Upper lobe of right lung (tissue), 1 donor: Measurements from ENCODE around the gene GLIS1. TPM values are rescaled to one million over a fixed set of nuclear protein-coding genes. Genes with fewer than 3 reads are reported as not detected.

Experiments used
- ATAC-seq: fragments of 200-7000 bp; cut with Tn5 transposase; one replicate; pipeline ENCODE4 v1.9.1; 2020; ENCODE audit warnings: mild to moderate bottlenecking, moderate library complexity
- DNase-seq: peaks from one replicate; pipeline ENCODE4 v3.0.0-alpha.2; 2020
- H3K27ac ChIP-seq: fragments of 200-600 bp; one replicate; pipeline ENCODE4 v1.8.0; 2022
- H3K27me3 ChIP-seq: fragments of 200-600 bp; one replicate; pipeline ENCODE4 v1.8.0; 2022; ENCODE audit warnings: mild to moderate bottlenecking
- H3K36me3 ChIP-seq: fragments of 200-600 bp; one replicate; pipeline ENCODE4 v1.8.0; 2022
- H3K4me1 ChIP-seq: fragments of 200-600 bp; one replicate; pipeline ENCODE4 v1.8.0; 2022
- H3K4me3 ChIP-seq: fragments of 200-600 bp; one replicate; pipeline ENCODE4 v1.8.0; 2022; ENCODE audit warnings: mild to moderate bottlenecking
- H3K9me3 ChIP-seq: fragments of 200-600 bp; one replicate; pipeline ENCODE4 v1.8.0; 2022
- intact Hi-C: fragments of 100-400 bp; cut with DNase I; formaldehyde crosslinking; loops from one replicate; pipeline ENCODE4 v1.11.0; 2022
- total RNA-seq: library from RNA; stranded (reverse); fragmentation: NEBNext Ultra II Directional; extraction: Animal tissue kit (Norgen Biotek cat#: 25700); gene quantifications from one replicate; pipeline ENCODE4 v1.2.1, GENCODE V29; 2021
- TF ChIP-seq, protein P1 (sequence below): fragments of 200-600 bp; IDR thresholded peaks from one replicate; pipeline ENCODE4 v1.8.0; 2022; ENCODE audit warnings: antibody characterized with exemption
- donor health status: DM: no; HTN: yes; CAD: no; lungs with severe emphysema.

The GLIS1 gene
- total RNA-seq, 1 donor from 2014 or later: 0.14 TPM

DNA sequence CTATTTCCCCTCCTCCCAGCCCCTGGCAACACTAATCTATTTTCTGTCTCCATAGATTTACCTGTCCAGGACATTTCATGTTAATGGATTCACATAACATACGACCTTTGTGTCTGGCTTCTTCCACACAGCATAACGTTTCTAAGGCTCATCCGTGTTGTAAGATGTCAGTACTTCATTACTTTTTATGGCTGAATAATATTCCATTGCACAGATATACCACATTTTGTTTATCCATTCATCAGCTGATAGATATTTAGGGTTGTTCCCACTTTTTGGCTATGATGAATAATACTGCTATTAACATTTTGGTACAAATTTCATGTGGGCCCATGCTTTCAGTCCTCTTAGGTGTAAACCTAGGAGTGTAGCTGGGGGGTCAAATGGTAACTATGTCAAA, 38.2 kb downstream of the GLIS1 start:
- ATAC-seq (no peak), DNase-seq (no peak)
- no peaks in the 10 kb centered on the region for H3K36me3 ChIP-seq
- H3K27me3 ChIP-seq: peaks cover 5% of the 10 kb centered on the region
- intact Hi-C loops: no loop called here
- no peaks in the 10 kb centered on the region for H3K9me3 ChIP-seq
- H3K4me1 ChIP-seq: no peaks in the 10 kb centered on the region
- no peak overlapping the region for H3K27ac ChIP-seq
- TF ChIP-seq, protein P1, sequence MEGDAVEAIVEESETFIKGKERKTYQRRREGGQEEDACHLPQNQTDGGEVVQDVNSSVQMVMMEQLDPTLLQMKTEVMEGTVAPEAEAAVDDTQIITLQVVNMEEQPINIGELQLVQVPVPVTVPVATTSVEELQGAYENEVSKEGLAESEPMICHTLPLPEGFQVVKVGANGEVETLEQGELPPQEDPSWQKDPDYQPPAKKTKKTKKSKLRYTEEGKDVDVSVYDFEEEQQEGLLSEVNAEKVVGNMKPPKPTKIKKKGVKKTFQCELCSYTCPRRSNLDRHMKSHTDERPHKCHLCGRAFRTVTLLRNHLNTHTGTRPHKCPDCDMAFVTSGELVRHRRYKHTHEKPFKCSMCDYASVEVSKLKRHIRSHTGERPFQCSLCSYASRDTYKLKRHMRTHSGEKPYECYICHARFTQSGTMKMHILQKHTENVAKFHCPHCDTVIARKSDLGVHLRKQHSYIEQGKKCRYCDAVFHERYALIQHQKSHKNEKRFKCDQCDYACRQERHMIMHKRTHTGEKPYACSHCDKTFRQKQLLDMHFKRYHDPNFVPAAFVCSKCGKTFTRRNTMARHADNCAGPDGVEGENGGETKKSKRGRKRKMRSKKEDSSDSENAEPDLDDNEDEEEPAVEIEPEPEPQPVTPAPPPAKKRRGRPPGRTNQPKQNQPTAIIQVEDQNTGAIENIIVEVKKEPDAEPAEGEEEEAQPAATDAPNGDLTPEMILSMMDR: no peak
- no peak overlapping the region for H3K4me3 ChIP-seq

DNA sequence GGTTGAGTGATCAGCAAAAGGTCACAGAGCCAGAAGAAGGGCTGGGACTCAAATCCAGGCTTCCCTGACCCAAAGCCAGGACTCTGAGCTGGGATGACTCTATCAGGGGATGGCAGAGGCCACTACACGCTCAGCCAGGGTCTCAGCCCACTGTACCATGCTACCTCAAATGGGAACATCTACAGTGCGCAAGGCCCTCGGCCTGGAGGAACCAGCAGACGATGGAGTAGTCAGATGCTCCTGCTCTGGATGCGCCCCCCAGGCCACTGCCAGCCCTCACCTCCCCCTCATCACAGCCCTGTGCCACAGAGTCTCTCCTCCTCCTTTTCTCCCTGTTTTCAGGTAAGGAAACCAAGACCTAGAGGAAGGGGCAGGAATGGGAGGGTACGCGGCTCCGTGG, 39.0 kb downstream of the GLIS1 start:
- DNase-seq: no peak
- peaks cover 3% of the 10 kb centered on the region for H3K27me3 ChIP-seq
- TF ChIP-seq, protein P1: no peak
- intact Hi-C loops: no loop called here
- no peak for ATAC-seq
- H3K9me3 ChIP-seq: no peaks in the 10 kb centered on the region
- no peaks in the 10 kb centered on the region for H3K4me1 ChIP-seq
- no peak overlapping the region for H3K4me3 ChIP-seq
- H3K36me3 ChIP-seq: no peaks in the 10 kb centered on the region
- no peak overlapping the region for H3K27ac ChIP-seq

DNA sequence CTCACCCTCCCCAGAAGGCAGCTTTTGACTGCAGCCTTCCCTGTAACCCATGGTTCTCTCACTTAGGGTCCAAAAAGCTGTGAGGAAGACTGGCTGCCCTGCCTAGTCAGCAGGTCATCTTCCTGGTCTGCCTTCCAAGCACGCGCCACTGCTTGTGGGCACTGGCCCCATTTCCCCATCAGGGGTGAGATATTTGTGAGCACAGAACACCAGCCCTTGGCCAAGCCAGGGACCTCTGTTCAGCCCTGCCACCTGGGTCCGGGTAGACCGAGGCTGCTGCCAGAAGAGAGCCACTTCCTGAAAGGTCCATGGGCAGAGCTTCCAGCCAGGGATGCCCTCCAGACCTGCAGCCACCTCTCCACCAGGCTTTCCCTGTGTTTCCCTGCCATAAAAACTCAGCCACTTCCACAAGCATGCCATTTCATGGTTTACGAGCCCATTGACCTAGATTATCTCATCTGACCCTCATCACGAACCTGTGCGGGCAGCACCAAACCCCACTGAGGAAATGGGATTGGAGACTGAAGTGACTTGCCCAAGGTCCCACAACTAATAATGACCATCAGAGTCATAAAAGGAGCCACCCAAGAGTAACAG, 40.5 kb downstream of the GLIS1 start:
- intact Hi-C loops: no loop called here
- DNase-seq: no peak
- Histone ChIP-seq H3K4me1 (no peaks in the 10 kb centered on the region), H3K4me3 (no peak overlapping the region), H3K27me3 (no peaks in the 10 kb centered on the region), H3K36me3 (no peaks in the 10 kb centered on the region), H3K9me3 (no peaks in the 10 kb centered on the region), H3K27ac (no peak overlapping the region)
- TF ChIP-seq, protein P1: no peak
- ATAC-seq: no peak

DNA sequence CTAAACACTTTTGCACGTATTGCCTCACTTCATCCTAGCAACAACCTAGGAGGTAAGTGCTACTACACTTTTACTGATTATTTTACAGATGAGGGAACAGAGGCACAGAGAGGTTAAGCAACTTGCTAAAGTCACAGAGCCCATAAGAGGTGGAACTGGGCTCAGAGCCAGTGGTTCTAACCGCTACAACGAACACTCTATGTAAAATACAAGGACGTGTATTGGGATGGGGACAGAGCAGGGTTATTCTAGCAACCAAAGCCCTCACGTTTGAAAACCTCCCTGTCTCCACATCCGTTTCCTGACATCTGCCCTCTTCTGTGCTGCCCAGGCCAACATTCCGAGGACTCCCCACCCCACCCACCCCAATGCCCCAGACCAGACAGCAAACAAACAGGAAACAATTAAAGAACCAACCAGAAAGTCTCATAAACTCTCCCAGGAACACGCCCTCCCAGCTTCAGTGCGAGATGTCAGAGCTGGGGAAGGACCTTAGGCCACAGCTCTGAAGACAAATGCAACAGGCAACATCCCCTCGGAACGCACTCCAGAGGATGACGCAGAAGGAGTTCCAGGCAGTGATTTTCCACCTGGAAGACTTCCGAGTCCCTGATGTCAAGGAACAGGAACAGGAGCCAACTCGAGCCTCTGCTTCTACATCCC, 41.1 kb downstream of the GLIS1 start:
- intact Hi-C loops: no loop called here
- ATAC-seq (no peak), DNase-seq (no peak)
- Histone ChIP-seq H3K9me3 (no peaks in the 10 kb centered on the region), H3K4me1 (no peaks in the 10 kb centered on the region), H3K36me3 (no peaks in the 10 kb centered on the region), H3K27me3 (no peaks in the 10 kb centered on the region), H3K4me3 (no peak overlapping the region), H3K27ac (no peak overlapping the region)
- TF ChIP-seq, protein P1: no peak

DNA sequence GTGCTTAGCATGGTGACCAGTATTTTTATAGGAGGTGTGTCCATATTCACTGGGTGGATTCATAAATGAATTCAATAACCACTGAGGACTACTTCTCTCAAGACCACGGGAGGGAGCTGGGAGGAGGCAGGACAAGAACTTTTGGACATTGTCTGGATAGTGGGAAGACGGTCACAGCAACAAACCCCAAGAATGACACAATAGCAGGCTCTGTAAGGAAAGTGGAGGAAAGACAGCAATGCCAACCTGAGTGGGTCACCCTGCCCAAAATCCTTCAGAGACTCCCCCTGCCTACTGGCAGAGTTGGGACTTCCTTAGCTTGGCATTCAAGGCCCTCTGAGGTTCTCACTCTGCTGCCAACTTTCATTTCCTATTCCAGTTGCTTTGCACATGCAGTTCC, 42.0 kb downstream of the GLIS1 start:
- Histone ChIP-seq H3K4me1 (no peaks in the 10 kb centered on the region), H3K9me3 (no peaks in the 10 kb centered on the region), H3K36me3 (no peaks in the 10 kb centered on the region), H3K27me3 (no peaks in the 10 kb centered on the region), H3K4me3 (no peak overlapping the region), H3K27ac (no peak overlapping the region)
- ATAC-seq (no peak), DNase-seq (no peak)
- intact Hi-C loops: no loop called here
- TF ChIP-seq, protein P1: no peak

DNA sequence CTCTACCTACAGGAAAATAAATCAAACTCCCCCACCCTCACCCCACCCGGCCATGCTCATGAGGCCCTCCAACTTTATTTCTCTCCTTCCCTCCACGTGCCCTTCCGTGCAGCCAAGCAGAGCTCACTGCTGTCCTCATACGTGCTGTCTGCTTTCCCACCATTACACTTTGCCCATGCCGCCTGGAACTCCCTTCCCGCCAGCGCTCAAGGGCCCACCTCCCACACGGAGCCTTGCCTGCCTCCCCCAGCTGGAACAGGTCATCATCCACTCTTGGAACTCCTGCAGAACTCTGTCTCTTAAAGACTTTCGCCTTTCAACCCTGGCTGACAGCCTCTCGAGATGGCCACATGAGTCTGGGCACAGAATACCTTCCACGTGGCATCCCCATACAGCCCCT, 42.4 kb downstream of the GLIS1 start:
- Histone ChIP-seq H3K27me3 (no peaks in the 10 kb centered on the region), H3K27ac (no peak overlapping the region), H3K4me1 (no peaks in the 10 kb centered on the region), H3K36me3 (no peaks in the 10 kb centered on the region), H3K4me3 (no peak overlapping the region), H3K9me3 (no peaks in the 10 kb centered on the region)
- intact Hi-C loops: no loop called here
- no peak for DNase-seq
- TF ChIP-seq, protein P1: no peak
- no peak for ATAC-seq
